Mononuclear cell (primary cell): ENCODE measurements around the gene CHI3L2. TPM values are rescaled to one million over a fixed set of nuclear protein-coding genes. Genes with fewer than 3 reads are reported as not detected.

Experiments
- H3K27me3 ChIP-seq: 2 replicates; pipeline ENCODE4 v1.6.0; 2011; ENCODE audit warnings: low read length, control low read depth; ENCODE audit not compliant: insufficient read depth
- H3K4me1 ChIP-seq: 2 replicates; pipeline ENCODE4 v1.5.1; 2011; ENCODE audit warnings: mild to moderate bottlenecking, low read length, control low read depth; ENCODE audit not compliant: insufficient read depth
- H3K4me3 ChIP-seq: 2 replicates; pipeline ENCODE4 v1.5.1; 2011; ENCODE audit warnings: mild to moderate bottlenecking, low read length, moderate library complexity
- H3K9me3 ChIP-seq: 2 replicates; pipeline ENCODE4 v1.5.1; 2011; ENCODE audit warnings: low read depth, mild to moderate bottlenecking, control low read depth, low read length
- total RNA-seq: library from RNA; depleted of rRNA; stranded (reverse); fragments of >200 nt; gene quantifications from one replicate; pipeline ENCODE4 v1.2.3, GENCODE V29; 2012

CHI3L2 gene
- total RNA-seq, 1 donor, result 12.9 TPM

DNA sequence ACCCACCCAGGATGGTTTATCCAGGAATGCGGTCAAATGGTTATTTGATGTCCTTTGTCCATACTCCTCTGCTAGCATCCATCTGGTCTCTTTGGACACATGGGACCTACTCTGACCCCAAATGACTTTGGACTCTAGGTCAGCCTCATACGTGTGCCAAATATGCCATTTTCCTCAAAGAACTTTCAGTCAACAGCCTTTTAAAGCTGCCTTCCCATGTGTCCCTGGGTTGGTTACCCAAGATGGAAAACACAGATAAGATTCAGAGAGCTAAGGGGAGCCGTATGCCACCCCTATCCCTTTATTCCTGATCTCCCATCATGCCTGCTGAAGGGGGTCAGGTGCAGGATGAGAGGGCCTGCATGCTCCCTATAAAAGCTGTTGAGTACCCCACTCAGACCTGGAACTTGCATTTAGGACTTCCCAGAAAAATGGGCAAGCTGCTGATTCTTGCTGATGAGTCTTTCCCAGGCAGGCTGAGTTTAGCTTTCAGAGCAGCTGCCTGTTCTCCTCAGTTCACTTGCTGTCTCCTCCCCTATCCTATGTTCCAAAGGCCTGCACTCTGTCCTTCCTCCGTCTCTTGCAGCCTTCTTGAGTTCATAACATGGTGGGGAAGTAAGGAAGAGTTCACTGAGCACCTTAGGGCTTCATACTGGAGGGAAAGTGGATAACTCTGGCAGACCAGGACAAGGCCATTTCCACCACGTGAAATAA lies 19.8 kb downstream of the CHI3L2 start:
- H3K4me3 ChIP-seq, result no peak overlapping the region
- no peaks in the 10 kb centered on the region for H3K9me3 ChIP-seq
- H3K27me3 ChIP-seq, result no peaks in the 10 kb centered on the region
- H3K4me1 ChIP-seq, result peaks cover 6% of the 10 kb centered on the region

DNA sequence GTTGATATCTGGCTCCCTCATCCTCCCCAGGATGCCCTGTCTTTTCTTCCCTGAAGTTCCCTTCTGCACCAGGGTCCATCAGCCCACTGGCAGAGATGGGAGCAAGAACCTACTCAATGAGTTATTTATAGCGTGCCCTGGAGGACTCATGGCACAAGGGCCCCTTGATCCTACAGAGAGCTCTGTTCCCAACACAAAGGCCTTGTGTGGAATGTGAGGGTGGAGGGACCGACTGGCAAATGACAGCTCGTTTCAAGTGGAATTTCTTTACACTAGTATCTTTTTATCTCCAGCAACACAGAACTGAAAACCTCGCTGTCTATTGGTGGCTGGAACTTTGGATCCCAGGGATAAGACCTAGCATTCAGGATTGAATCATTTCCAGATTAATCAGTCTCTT lies 22.4 kb downstream of the CHI3L2 start:
- Histone ChIP-seq H3K4me3 (no peak overlapping the region), H3K27me3 (no peaks in the 10 kb centered on the region), H3K4me1 (peaks cover 6% of the 10 kb centered on the region), H3K9me3 (no peaks in the 10 kb centered on the region)

DNA sequence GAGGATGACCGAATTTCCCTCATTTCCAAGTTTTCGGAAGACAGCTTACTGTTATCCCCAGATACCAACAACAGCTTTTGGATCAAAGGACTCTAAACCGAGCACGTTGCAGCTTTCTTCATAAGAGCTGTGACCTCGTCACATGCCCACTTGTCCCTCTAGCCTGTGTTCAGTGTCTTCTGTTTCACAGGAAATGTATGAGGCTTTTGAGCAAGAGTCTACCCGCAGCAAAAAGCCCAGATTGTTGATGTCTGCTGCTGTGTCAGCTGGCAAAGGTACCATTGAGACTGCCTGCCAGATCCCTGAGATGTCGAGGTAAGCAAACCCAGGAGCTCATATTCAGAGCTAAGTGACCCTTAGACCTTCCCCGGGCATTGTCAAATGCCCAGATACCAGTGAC lies 24.1 kb downstream of the CHI3L2 start:
- Histone ChIP-seq H3K9me3 (no peaks in the 10 kb centered on the region), H3K4me3 (no peak overlapping the region), H3K27me3 (no peaks in the 10 kb centered on the region), H3K4me1 (peaks cover 6% of the 10 kb centered on the region)

DNA sequence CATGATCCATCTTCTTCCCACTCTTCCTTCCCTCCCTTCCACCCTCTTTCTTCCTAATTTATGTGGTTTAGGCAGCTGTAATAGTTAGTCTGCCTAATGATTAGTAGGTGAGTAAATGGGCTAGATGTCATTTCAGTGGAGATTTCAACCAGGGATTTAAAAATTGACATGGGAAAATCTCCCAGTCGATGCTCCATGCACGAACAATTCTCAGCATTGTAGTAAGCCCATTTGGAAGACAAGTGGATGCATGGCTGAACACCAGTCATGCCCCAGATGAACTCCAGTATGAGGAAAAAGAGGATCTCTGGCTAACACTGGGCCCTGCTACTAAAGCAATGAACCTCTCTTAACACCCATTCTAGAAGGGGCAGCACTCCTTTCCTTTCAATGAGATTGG lies 25.3 kb downstream of the CHI3L2 start:
- no peaks in the 10 kb centered on the region for H3K9me3 ChIP-seq
- no peaks in the 10 kb centered on the region for H3K27me3 ChIP-seq
- no peak overlapping the region for H3K4me3 ChIP-seq
- peaks cover 6% of the 10 kb centered on the region for H3K4me1 ChIP-seq

DNA sequence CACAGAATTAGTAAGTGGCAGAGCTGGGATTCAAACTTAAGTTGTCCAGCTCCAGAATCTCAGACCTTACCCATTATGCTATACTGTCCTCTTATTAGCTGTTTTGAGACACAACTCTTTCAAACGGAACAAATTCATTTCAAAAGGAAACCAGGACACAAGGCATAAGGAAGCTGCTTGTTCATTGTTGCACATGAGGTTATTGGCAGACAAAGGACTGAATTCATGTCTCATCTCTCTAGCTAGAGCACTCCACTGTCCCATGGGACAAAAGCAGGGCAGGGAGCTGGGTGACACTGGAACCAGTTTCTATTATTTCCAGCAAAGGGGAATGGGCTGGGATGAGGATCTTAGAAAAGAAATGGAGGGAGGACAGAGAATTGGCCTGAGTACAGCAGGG lies 26.4 kb downstream of the CHI3L2 start:
- H3K4me3 ChIP-seq, result no peak overlapping the region
- no peaks in the 10 kb centered on the region for H3K27me3 ChIP-seq
- peaks cover 6% of the 10 kb centered on the region for H3K4me1 ChIP-seq
- H3K9me3 ChIP-seq, result no peaks in the 10 kb centered on the region

- H3K4me3 ChIP-seq, result no peak overlapping the region
- H3K27me3 ChIP-seq, result no peaks in the 10 kb centered on the region
- H3K4me1 ChIP-seq, result no peaks in the 10 kb centered on the region
- no peaks in the 10 kb centered on the region for H3K9me3 ChIP-seq
Measured at GRCh38 chr1:111256988-111257658, 29.6 kb downstream of the CHI3L2 start.

GRCh38 chr1:111267801-111268508 lies 40.4 kb downstream of the CHI3L2 start:
- H3K4me3 ChIP-seq, result no peak overlapping the region
- peaks cover 67% of the 10 kb centered on the region for H3K27me3 ChIP-seq
- H3K9me3 ChIP-seq, result peaks cover 6% of the 10 kb centered on the region
- peaks cover 5% of the 10 kb centered on the region for H3K4me1 ChIP-seq

DNA sequence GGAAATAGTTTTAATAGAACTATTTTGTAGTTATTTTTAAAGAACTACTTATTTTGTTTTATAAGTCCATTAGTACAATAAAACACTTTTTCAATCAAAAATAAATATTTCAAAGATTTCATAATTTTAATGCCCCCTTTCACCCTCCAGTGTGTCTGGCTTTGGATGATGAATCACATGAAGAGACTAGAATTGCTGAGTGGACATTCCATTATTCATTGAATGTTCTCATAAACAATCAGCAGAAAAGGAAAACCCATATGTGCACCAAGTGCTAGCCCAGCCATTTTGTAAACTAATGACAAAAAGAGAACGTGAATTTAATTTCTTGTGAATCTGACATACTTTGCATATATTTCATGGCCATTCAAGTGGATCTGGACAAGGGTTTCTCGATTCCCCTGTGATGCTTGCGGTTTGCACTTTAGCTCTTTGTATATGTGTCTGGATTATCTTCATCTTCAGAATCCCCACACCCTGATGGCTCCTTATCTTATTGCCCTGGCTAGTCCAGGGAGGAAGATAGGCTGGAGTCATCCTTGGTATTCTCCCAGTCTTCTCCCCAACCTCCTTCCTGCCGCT lies 42.4 kb downstream of the CHI3L2 start:
- peaks cover 5% of the 10 kb centered on the region for H3K4me1 ChIP-seq
- H3K4me3 ChIP-seq, result no peak overlapping the region
- peaks cover 54% of the 10 kb centered on the region for H3K27me3 ChIP-seq
- H3K9me3 ChIP-seq, result no peaks in the 10 kb centered on the region

DNA sequence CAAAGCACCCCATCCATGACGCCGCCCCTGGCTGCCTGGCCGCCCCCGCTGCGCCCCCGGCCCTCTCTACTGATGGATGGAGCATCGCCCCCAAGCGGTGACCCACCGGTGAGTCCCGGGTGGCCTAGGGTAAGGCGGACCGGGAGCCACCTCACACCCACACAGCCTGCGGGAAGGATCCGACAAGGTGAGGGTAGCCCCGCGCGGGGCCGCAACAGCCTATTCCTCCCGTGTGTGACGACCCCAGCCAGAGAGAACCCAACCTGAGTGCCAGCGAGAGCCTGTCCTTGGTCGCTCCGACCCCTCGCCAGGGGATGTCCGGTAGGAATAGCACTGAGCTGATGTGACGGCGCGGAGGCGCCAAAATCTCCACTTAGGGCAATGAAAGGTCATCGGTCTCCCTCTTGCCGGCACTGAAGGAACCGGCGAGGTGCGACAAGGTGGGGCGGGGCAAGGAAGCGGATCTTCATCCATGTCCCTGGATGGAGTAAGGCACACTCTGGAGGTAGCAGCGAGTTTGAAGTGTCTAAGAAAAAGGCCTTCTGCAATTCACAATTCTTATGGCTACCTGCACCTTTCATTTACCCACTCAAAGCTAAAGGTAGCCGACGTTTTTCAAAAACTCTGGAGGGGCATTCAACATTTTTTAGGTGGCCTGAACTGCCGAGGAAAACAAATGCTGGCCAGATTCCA lies 43.4 kb downstream of the CHI3L2 start:
- Histone ChIP-seq H3K4me3 (no peak overlapping the region), H3K4me1 (peaks cover 5% of the 10 kb centered on the region), H3K9me3 (no peaks in the 10 kb centered on the region), H3K27me3 (peaks cover 50% of the 10 kb centered on the region)

DNA sequence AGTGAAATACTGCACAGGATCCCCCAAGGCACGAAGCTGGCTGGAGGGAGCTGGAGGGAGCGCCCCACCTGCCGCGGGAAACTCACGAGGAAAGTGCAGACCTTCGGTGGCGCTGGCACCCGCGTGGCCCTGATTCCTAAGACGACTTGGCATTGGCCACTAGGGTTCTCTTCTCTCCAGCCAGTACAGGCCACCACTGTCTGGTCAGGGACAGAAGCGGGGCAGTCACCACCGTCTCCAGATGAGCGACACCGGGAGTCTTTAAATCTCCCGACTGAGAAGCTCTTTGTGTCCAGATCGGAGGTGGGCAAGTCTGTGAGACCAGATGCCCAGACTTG lies 43.9 kb downstream of the CHI3L2 start:
- Histone ChIP-seq H3K4me1 (peaks cover 5% of the 10 kb centered on the region), H3K4me3 (no peak overlapping the region), H3K9me3 (no peaks in the 10 kb centered on the region), H3K27me3 (peaks cover 45% of the 10 kb centered on the region)

- H3K9me3 ChIP-seq, result no peaks in the 10 kb centered on the region
- H3K27me3 ChIP-seq, result peaks cover 44% of the 10 kb centered on the region
- H3K4me3 ChIP-seq, result no peak overlapping the region
Measured at GRCh38 chr1:111272081-111272480, 44.6 kb downstream of the CHI3L2 start.

DNA sequence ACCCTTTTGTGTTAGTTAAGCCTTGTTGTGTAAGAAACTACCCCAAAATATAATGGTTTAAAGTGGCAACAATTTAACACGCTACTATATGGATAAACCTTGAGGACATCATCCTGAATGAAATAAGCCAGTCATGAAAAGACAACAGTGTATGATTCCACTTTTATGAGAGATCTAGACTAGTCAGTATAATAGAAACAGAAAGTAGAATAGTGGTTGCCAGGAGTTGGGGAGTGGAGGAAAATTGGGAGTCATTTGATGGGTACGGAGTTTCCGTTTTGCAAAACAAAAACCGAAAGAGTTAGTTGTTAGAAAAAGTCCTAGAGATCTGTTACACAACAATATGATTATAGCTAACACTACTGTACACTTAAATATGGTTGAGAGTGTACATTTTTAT lies 47.1 kb downstream of the CHI3L2 start:
- Histone ChIP-seq H3K9me3 (no peaks in the 10 kb centered on the region), H3K4me1 (peaks cover 5% of the 10 kb centered on the region), H3K4me3 (no peak overlapping the region), H3K27me3 (peaks cover 32% of the 10 kb centered on the region)

More at GRCh38 chr1:111272081-111272480, 44.6 kb downstream of the CHI3L2 start:
- H3K4me1 ChIP-seq, result peaks cover 5% of the 10 kb centered on the region

DNA sequence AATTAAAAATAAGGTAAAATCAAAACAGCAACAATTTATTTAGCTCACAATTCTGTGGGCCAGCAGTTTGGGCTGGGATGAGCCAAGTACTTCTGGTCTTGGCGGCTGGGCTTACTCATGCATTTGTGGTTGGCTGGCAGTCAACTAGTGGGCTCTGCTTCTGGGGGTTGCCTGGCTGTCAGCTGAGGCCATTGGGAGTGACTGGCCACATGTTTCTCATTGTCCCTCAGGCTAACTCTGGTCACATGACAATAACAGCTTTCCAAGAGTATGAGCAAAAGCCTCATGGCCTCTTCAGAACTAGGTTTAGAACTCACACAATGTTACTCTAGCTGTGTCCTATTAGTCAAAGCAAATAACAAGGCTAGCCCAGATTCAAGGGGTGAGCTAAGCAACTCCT lies 47.6 kb downstream of the CHI3L2 start:
- no peak overlapping the region for H3K4me3 ChIP-seq
- H3K9me3 ChIP-seq, result no peaks in the 10 kb centered on the region
- H3K27me3 ChIP-seq, result peaks cover 28% of the 10 kb centered on the region
- H3K4me1 ChIP-seq, result peaks cover 5% of the 10 kb centered on the region

DNA sequence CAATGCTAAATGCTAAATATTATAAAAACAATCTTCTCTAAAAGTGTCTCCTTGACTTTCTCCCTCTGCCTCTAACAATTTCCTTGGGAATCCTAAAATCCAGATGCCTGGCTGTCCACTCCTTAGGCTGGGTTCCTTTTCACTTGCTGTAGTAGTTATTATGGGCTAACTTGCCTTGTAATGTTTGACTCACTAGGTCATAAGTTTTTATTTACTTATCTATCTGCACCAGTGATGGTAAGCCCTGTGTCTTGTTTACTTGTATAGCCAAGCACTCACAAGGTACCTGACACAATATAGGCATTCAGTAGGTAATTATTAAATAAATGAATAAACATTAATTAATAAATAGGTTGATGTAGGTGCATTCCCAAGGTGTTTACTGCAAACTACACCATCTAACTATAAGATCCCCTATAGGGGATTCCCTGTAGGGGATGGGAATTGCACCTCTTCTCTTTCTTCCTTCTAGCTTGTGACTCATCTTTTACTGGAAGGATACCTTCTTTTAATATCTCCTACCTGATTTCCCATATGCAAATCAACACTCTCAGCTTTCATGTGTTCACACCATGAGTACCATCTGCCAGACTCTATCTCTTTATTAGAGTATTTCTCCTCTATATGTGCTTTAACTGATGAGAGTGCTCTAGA lies 48.4 kb downstream of the CHI3L2 start:
- H3K4me1 ChIP-seq, result peaks cover 5% of the 10 kb centered on the region
- peaks cover 20% of the 10 kb centered on the region for H3K27me3 ChIP-seq
- no peak overlapping the region for H3K4me3 ChIP-seq
- H3K9me3 ChIP-seq, result no peaks in the 10 kb centered on the region
